GM12873 (cell line): ENCODE data around the gene EFCAB9.

Experiments
- CTCF ChIP-seq: IDR thresholded peaks from 2 replicates; pipeline ENCODE4 v1.5.1; 2012; ENCODE audit warnings: low read depth, mild to moderate bottlenecking, moderate library complexity, low read length, control low read depth; ENCODE audit not compliant: insufficient read depth; ENCODE audit errors: missing control alignments

EFCAB9 gene

GRCh38 chr5:172193872-172194271 is at the start of gene EFCAB9:
Gene EFCAB9, plus strand, starts transcription at chr5:172194172. Its CDS starts 1 bp downstream, at chr5:172194173.
- TF ChIP-seq CTCF, result no peak

GRCh38 chr5:172144291-172144815 is 49.6 kb upstream of the EFCAB9 start:
- no peak for TF ChIP-seq CTCF

- TF ChIP-seq CTCF, result no peak
Measured at GRCh38 chr5:172144931-172145869, 48.8 kb upstream of the EFCAB9 start.

- no peak for TF ChIP-seq CTCF
Measured at GRCh38 chr5:172145870-172146747, 47.9 kb upstream of the EFCAB9 start.

- no peak for TF ChIP-seq CTCF
Measured at GRCh38 chr5:172146748-172147092, 47.3 kb upstream of the EFCAB9 start.

- no peak for TF ChIP-seq CTCF
Measured at GRCh38 chr5:172147857-172148256, 46.1 kb upstream of the EFCAB9 start.

- no peak for TF ChIP-seq CTCF
Measured at GRCh38 chr5:172148381-172148780, 45.6 kb upstream of the EFCAB9 start.
